Neural cell (in vitro differentiated cells): ENCODE results near the gene DGKG. TPM values are rescaled to one million over a fixed set of nuclear protein-coding genes. Genes with fewer than 3 reads are reported as not detected.

ENCODE experiments used
- H2AFZ ChIP-seq: fragments of 200-600, 300-800 bp; sonication (generic), shearing (Covaris generic); 2 replicates; pipeline ENCODE4 v1.6.0; 2014; ENCODE audit warnings: low read depth, mild to moderate bottlenecking, antibody characterized with exemption, low read length, moderate library complexity
- H3F3A ChIP-seq: fragments of 200-600 bp; shearing (Covaris generic); 2 replicates; pipeline ENCODE4 v1.6.1; 2016; ENCODE audit warnings: mild to moderate bottlenecking, moderate library complexity, mixed read lengths, antibody characterized with exemption, low read length; ENCODE audit not compliant: insufficient read depth, poor library complexity, severe bottlenecking
- H3K27ac ChIP-seq: fragments of 200-600, 300-800 bp; sonication (generic), shearing (Covaris generic); 2 replicates; pipeline ENCODE4 v1.5.1; 2014; ENCODE audit warnings: mild to moderate bottlenecking, low read length, moderate library complexity
- H3K27me3 ChIP-seq: fragments of 300-800, 200-600 bp; sonication (generic), shearing (Covaris generic); 2 replicates; pipeline ENCODE4 v1.6.0; 2014; ENCODE audit warnings: mild to moderate bottlenecking, low read depth, low read length, moderate library complexity; ENCODE audit not compliant: insufficient read depth
- H3K36me3 ChIP-seq: fragments of 300-800, 200-600 bp; sonication (generic), shearing (Covaris generic); 2 replicates; pipeline ENCODE4 v1.5.1; 2014; ENCODE audit warnings: mild to moderate bottlenecking, antibody characterized with exemption, low read length, moderate library complexity; ENCODE audit not compliant: insufficient read depth
- H3K4me2 ChIP-seq: fragments of 300-800, 200-600 bp; sonication (generic), shearing (Covaris generic); 2 replicates; pipeline ENCODE4 v1.6.0; 2014; ENCODE audit warnings: mild to moderate bottlenecking, low read length
- H3K4me3 ChIP-seq: fragments of 300-800, 200-600 bp; sonication (generic), shearing (Covaris generic); 2 replicates; pipeline ENCODE4 v1.5.1; 2014; ENCODE audit warnings: mild to moderate bottlenecking, low read length, moderate library complexity
- H3K79me2 ChIP-seq: fragments of 200-600 bp; shearing (Covaris generic); replicated peaks from 2 replicates; pipeline ENCODE4 v1.6.0; 2014; ENCODE audit warnings: mild to moderate bottlenecking, low read length, moderate library complexity; ENCODE audit not compliant: insufficient read depth
- H3K9ac ChIP-seq: fragments of 300-800, 200-600 bp; sonication (generic), shearing (Covaris generic); 2 replicates; pipeline ENCODE4 v1.6.1; 2016; ENCODE audit warnings: mild to moderate bottlenecking, low read length, mixed read lengths
- H3K9me2 ChIP-seq: fragments of 200-600 bp; shearing (Covaris generic); 2 replicates; pipeline ENCODE4 v1.6.1; 2016; ENCODE audit warnings: mild to moderate bottlenecking, low read length, mixed read lengths; ENCODE audit not compliant: insufficient read depth
- H3K9me3 ChIP-seq: fragments of 200-600, 300-800 bp; sonication (generic), shearing (Covaris generic); 2 replicates; pipeline ENCODE4 v1.6.1; 2016; ENCODE audit warnings: mild to moderate bottlenecking, mixed run types, low read length, moderate library complexity, mixed read lengths
- H4K20me1 ChIP-seq: fragments of 200-600 bp; shearing (Covaris generic); 2 replicates; pipeline ENCODE4 v1.6.1; 2016; ENCODE audit warnings: mild to moderate bottlenecking, mixed run types; ENCODE audit not compliant: insufficient read depth
- CTCF ChIP-seq: fragments of 450-650 bp; IDR thresholded peaks from 2 replicates; pipeline ENCODE4 v1.5.1; 2014; ENCODE audit warnings: antibody characterized with exemption, mild to moderate bottlenecking, moderate library complexity; ENCODE audit not compliant: poor library complexity, severe bottlenecking
- EP300 ChIP-seq: fragments of 450-650 bp; conservative IDR thresholded peaks from 2 replicates; pipeline ENCODE4 v1.6.1; 2014; ENCODE audit warnings: antibody characterized with exemption, mild to moderate bottlenecking, moderate library complexity; ENCODE audit not compliant: poor library complexity, severe bottlenecking
- EZH2 ChIP-seq: fragments of 200-600, 300-800 bp; shearing (Covaris generic), sonication (generic); IDR thresholded peaks from 2 replicates; pipeline ENCODE4 v1.6.1; 2014; ENCODE audit warnings: antibody characterized with exemption, low read length, borderline replicate concordance, mild to moderate bottlenecking; ENCODE audit not compliant: insufficient read depth, poor library complexity, severe bottlenecking
- MXI1 ChIP-seq: fragments of 450-650 bp; conservative IDR thresholded peaks from 2 replicates; pipeline ENCODE4 v1.6.1; 2014; ENCODE audit warnings: antibody characterized with exemption, mild to moderate bottlenecking; ENCODE audit not compliant: poor library complexity, severe bottlenecking
- POLR2AphosphoS5 ChIP-seq: IDR thresholded peaks from 2 replicates; pipeline ENCODE4 v1.6.1; 2012
- RAD21 ChIP-seq: fragments of 450-650 bp; conservative IDR thresholded peaks from 2 replicates; pipeline ENCODE4 v1.6.1; 2014; ENCODE audit warnings: antibody characterized with exemption, mild to moderate bottlenecking, moderate library complexity
- SMC3 ChIP-seq: fragments of 450-650 bp; conservative IDR thresholded peaks from 2 replicates; pipeline ENCODE4 v1.6.1; 2014; ENCODE audit warnings: antibody characterized with exemption, mild to moderate bottlenecking, moderate library complexity; ENCODE audit not compliant: poor library complexity
- TAF1 ChIP-seq: IDR thresholded peaks from 2 replicates; pipeline ENCODE4 v1.6.1; 2012; ENCODE audit warnings: low read depth
- polyA plus RNA-seq: library from polyadenylated mRNA; depleted of rRNA; stranded (reverse); fragments of >200 nt; gene quantifications from 2 replicates; pipeline ENCODE4 v1.2.3, GENCODE V29; 2014
- TF ChIP-seq, protein P1 (sequence below): IDR thresholded peaks from 2 replicates; pipeline ENCODE4 v1.6.1; 2012; ENCODE audit warnings: borderline replicate concordance

Gene DGKG
- polyA plus RNA-seq, 1 donor from 2014 or later: not detected

DNA sequence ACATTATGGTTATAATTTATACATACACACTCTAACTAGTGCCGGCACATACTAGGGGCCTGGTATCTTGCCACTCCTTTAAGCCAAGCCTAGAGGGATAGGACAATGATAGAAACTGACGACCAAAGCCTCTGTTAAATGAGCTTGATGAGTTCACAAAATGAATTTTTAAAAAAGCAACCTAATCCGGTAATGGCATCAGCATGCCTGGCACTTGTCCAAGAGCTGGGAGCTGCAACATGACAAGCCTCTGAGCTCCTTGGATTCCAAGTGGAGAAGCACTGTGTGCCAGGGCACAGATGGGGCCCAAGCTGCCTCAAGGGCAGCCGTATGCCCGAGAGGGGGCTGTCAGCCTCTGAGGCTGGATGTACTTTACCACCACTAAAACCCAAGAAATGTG, 262.9 kb downstream of the DGKG start:
- H3K27ac ChIP-seq: no peak overlapping the region

DNA sequence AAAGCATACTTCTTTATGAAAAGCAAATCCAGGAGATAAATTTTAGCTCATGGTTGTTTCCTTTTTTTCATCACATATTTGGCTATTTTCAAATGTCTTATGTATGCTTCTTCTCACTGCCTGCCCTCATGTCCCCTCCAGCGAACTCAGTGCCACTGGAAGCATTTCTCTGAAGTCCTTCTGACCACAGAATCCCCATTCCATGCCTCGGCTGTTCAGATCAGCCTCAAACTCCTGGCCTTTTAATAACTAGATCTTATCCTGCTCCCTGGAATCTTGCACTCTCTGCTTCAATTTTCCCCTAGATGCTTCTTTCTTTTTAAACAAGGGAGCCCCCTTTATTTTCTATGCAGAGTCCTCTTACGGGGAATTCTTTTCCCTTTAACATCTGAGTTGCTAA, 263.3 kb downstream of the DGKG start:
- Histone ChIP-seq H3K9ac (no peak overlapping the region), H3K4me3 (no peak overlapping the region), H3K79me2 (no peaks in the 10 kb centered on the region), H3K9me3 (no peaks in the 10 kb centered on the region), H3K27me3 (peaks cover 16% of the 10 kb centered on the region), H3K4me2 (no peak overlapping the region), H3F3A (no peaks in the 10 kb centered on the region), H3K36me3 (no peaks in the 10 kb centered on the region), H4K20me1 (no peaks in the 10 kb centered on the region), H3K27ac (no peak overlapping the region), H3K9me2 (no peaks in the 10 kb centered on the region), H2AFZ (no peak overlapping the region)
- TF ChIP-seq CTCF (no peak), POLR2AphosphoS5 (no peak), EZH2 (no peak)
- TF ChIP-seq, protein P1, sequence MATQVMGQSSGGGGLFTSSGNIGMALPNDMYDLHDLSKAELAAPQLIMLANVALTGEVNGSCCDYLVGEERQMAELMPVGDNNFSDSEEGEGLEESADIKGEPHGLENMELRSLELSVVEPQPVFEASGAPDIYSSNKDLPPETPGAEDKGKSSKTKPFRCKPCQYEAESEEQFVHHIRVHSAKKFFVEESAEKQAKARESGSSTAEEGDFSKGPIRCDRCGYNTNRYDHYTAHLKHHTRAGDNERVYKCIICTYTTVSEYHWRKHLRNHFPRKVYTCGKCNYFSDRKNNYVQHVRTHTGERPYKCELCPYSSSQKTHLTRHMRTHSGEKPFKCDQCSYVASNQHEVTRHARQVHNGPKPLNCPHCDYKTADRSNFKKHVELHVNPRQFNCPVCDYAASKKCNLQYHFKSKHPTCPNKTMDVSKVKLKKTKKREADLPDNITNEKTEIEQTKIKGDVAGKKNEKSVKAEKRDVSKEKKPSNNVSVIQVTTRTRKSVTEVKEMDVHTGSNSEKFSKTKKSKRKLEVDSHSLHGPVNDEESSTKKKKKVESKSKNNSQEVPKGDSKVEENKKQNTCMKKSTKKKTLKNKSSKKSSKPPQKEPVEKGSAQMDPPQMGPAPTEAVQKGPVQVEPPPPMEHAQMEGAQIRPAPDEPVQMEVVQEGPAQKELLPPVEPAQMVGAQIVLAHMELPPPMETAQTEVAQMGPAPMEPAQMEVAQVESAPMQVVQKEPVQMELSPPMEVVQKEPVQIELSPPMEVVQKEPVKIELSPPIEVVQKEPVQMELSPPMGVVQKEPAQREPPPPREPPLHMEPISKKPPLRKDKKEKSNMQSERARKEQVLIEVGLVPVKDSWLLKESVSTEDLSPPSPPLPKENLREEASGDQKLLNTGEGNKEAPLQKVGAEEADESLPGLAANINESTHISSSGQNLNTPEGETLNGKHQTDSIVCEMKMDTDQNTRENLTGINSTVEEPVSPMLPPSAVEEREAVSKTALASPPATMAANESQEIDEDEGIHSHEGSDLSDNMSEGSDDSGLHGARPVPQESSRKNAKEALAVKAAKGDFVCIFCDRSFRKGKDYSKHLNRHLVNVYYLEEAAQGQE: no peak

More for the DNA sequence above, 262.9 kb downstream of the DGKG start:
- Histone ChIP-seq H3K4me3 (no peak overlapping the region), H3K9me2 (no peaks in the 10 kb centered on the region), H3K9me3 (no peaks in the 10 kb centered on the region), H3K36me3 (no peaks in the 10 kb centered on the region), H3K79me2 (no peaks in the 10 kb centered on the region), H2AFZ (no peak overlapping the region), H3K9ac (no peak overlapping the region), H4K20me1 (no peaks in the 10 kb centered on the region), H3F3A (no peaks in the 10 kb centered on the region), H3K4me2 (no peak overlapping the region), H3K27me3 (peaks cover 16% of the 10 kb centered on the region)
- TF ChIP-seq MXI1: no peak
- TF ChIP-seq EZH2: no peak
- no peak for TF ChIP-seq CTCF
- no peak for TF ChIP-seq TAF1
- no peak for TF ChIP-seq POLR2AphosphoS5
- TF ChIP-seq SMC3: no peak
- no peak for TF ChIP-seq RAD21
- no peak for TF ChIP-seq EP300
- TF ChIP-seq, protein P1: no peak
